ES-I3 (cell line): ENCODE data around the gene COX19.
"Not testable (repeated sequence)": the region's sequence is repeated elsewhere in the genome, so short reads cannot be mapped to it uniquely, and the experiment has no call there.

Experiments used
- H3K36me3 ChIP-seq: 2 replicates; pipeline ENCODE4 v1.6.1; 2013; ENCODE audit warnings: mild to moderate bottlenecking, low read length, control low read depth, moderate library complexity; ENCODE audit not compliant: insufficient read depth
- H3K4me1 ChIP-seq: 2 replicates; pipeline ENCODE4 v1.6.1; 2013; ENCODE audit warnings: mild to moderate bottlenecking, control low read depth, low read length; ENCODE audit not compliant: insufficient read depth
- H3K9ac ChIP-seq: 2 replicates; pipeline ENCODE4 v1.6.1; 2013; ENCODE audit warnings: low read depth, mild to moderate bottlenecking, low read length, moderate library complexity
- H3K9me3 ChIP-seq: 2 replicates; pipeline ENCODE4 v1.6.1; 2013; ENCODE audit warnings: mild to moderate bottlenecking, low read length, moderate library complexity; ENCODE audit not compliant: control insufficient read depth, insufficient read depth

COX19 gene

GRCh38 chr7:969403-969802 lies 5.9 kb downstream of the COX19 start:
- Histone ChIP-seq H3K9me3 (no peaks in the 10 kb centered on the region), H3K4me1 (peaks cover 5% of the 10 kb centered on the region; the same call in 1 of the 2 replicates), H3K36me3 (peaks cover 22% of the 10 kb centered on the region), H3K9ac (no peak overlapping the region)

- Histone ChIP-seq H3K9ac (no peak overlapping the region), H3K9me3 (no peaks in the 10 kb centered on the region), H3K36me3 (peaks cover 22% of the 10 kb centered on the region), H3K4me1 (peaks cover 5% of the 10 kb centered on the region; the same call in 1 of the 2 replicates)
Measured at GRCh38 chr7:968205-969105, 6.9 kb downstream of the COX19 start.

- Histone ChIP-seq H3K9me3 (no peaks in the 10 kb centered on the region), H3K4me1 (peaks cover 5% of the 10 kb centered on the region; the same call in 1 of the 2 replicates), H3K36me3 (peaks cover 16% of the 10 kb centered on the region; the same call in 1 of the 2 replicates), H3K9ac (no peak overlapping the region)
Measured at GRCh38 chr7:967361-968082, 7.8 kb downstream of the COX19 start.

- no peak overlapping the region for H3K9ac ChIP-seq
- no peaks in the 10 kb centered on the region for H3K9me3 ChIP-seq
- H3K4me1 ChIP-seq = peaks cover 5% of the 10 kb centered on the region; the same call in 1 of the 2 replicates
- H3K36me3 ChIP-seq = peaks cover 11% of the 10 kb centered on the region; the same call in 1 of the 2 replicates
Measured at GRCh38 chr7:966291-967069, 8.9 kb downstream of the COX19 start.

GRCh38 chr7:964401-965231 lies 10.7 kb downstream of the COX19 start:
- peaks cover 11% of the 10 kb centered on the region; the same call in 1 of the 2 replicates for H3K36me3 ChIP-seq
- no peak overlapping the region for H3K9ac ChIP-seq
- peaks cover 5% of the 10 kb centered on the region; the same call in 1 of the 2 replicates for H3K4me1 ChIP-seq
- no peaks in the 10 kb centered on the region for H3K9me3 ChIP-seq

- H3K4me1 ChIP-seq = peaks cover 5% of the 10 kb centered on the region; the same call in 1 of the 2 replicates
- no peaks in the 10 kb centered on the region for H3K9me3 ChIP-seq
- H3K9ac ChIP-seq = no peak overlapping the region
- H3K36me3 ChIP-seq = peaks cover 6% of the 10 kb centered on the region; the same call in 1 of the 2 replicates
Measured at GRCh38 chr7:963236-964078, 11.9 kb downstream of the COX19 start.

- Histone ChIP-seq H3K36me3 (0 out of 2 replicates have a peak, but pooled peaks cover 2% of the 10 kb centered on the region), H3K9me3 (no peaks in the 10 kb centered on the region), H3K4me1 (peaks cover 5% of the 10 kb centered on the region; the same call in 1 of the 2 replicates), H3K9ac (no peak overlapping the region)
Measured at GRCh38 chr7:962401-963081, 12.8 kb downstream of the COX19 start.

- no peak overlapping the region for H3K9ac ChIP-seq
- H3K4me1 ChIP-seq = peaks cover 5% of the 10 kb centered on the region; the same call in 1 of the 2 replicates
- H3K9me3 ChIP-seq = no peaks in the 10 kb centered on the region
Measured at GRCh38 chr7:961546-962400, 13.6 kb downstream of the COX19 start.

GRCh38 chr7:960972-961371 lies 14.4 kb downstream of the COX19 start:
- H3K4me1 ChIP-seq, H3K9ac ChIP-seq, H3K36me3 ChIP-seq, H3K9me3 ChIP-seq: not testable (repeated sequence)

More at GRCh38 chr7:961546-962400, 13.6 kb downstream of the COX19 start:
- no peaks in the 10 kb centered on the region for H3K36me3 ChIP-seq

GRCh38 chr7:960269-960871 lies 15.0 kb downstream of the COX19 start:
- Histone ChIP-seq H3K9ac (no peak overlapping the region), H3K36me3 (no peaks in the 10 kb centered on the region), H3K9me3 (no peaks in the 10 kb centered on the region), H3K4me1 (peaks cover 4% of the 10 kb centered on the region; the same call in 1 of the 2 replicates)

GRCh38 chr7:959740-960139 lies 15.6 kb downstream of the COX19 start:
- H3K9ac ChIP-seq, H3K36me3 ChIP-seq, H3K4me1 ChIP-seq, H3K9me3 ChIP-seq: not testable (repeated sequence)
